OCI-LY7 (cell line): Measurements from ENCODE around the gene FHOD3.

ENCODE experiments used
- CTCF ChIP-seq: fragments of 200-600 bp; sonication (generic); conservative IDR thresholded peaks from 2 replicates; pipeline ENCODE4 v1.5.1; 2014; ENCODE audit warnings: mild to moderate bottlenecking, antibody characterized with exemption, low read length, moderate library complexity, mixed read lengths
- EZH2phosphoT487 ChIP-seq: fragments of 200-600 bp; sonication (generic); IDR thresholded peaks from 2 replicates; pipeline ENCODE4 v1.6.1; 2018; ENCODE audit warnings: low read depth, borderline replicate concordance, mild to moderate bottlenecking, mixed run types, antibody characterized with exemption, low read length, moderate library complexity, mixed read lengths

- TF ChIP-seq CTCF, result no peak
- no peak for TF ChIP-seq EZH2phosphoT487
Measured at GRCh38 chr18:36436387-36436786, 138.9 kb downstream of the FHOD3 start.
